Adrenal gland (tissue), 12 donors: ENCODE measurements around the gene SLC13A3. TPM values are rescaled to one million over a fixed set of nuclear protein-coding genes. Genes with fewer than 3 reads are reported as not detected.

Experiments used
- DNase-seq, 7 donors: peaks; one replicate each; pipeline ENCODE4 v3.0.0-alpha.2; 2019 to 2020
- H3K27ac ChIP-seq, 5 donors: fragments of 200-600 bp; sonication (generic) in 4 of 5; 1 replicate in 3 of 5; 2 replicates in 2 of 5; pipeline versions ENCODE4 v1.5.1 to v1.8.0; 2016 to 2020; ENCODE audit warnings: mild to moderate bottlenecking in 1 of 5
- H3K27me3 ChIP-seq: fragments of 200-600 bp; 2 replicates; pipeline ENCODE4 v1.8.0; 2021
- H3K36me3 ChIP-seq, 2 donors: fragments of 200-600 bp; replicated peaks in 1 of 2; 1 replicate in 1 of 2; 2 replicates in 1 of 2; pipeline versions ENCODE4 v1.5.1 to v1.8.0; 2018 to 2022
- H3K4me1 ChIP-seq, 2 donors: fragments of 200-600 bp; replicated peaks in 1 of 2; 1 replicate in 1 of 2; 2 replicates in 1 of 2; pipeline versions ENCODE4 v1.5.1 to v1.8.0; 2018 to 2021
- H3K4me3 ChIP-seq, 4 donors: fragments of 200-600 bp; sonication (generic) in 3 of 4; one replicate each; pipeline ENCODE4 v1.5.1; 2016 to 2018
- H3K9me3 ChIP-seq, 3 donors: fragments of 200-600 bp; sonication (generic) in 1 of 3; replicated peaks in 1 of 3; 1 replicate in 2 of 3; 2 replicates in 1 of 3; pipeline versions ENCODE4 v1.5.1 to v1.8.0; 2016 to 2021
- CTCF ChIP-seq, 6 experiments: fragments of 450-650 bp in 4 of 6; fragments of 200-600 bp in 2 of 6; sonication (generic) in 1 of 6; IDR thresholded peaks; 1 replicate in 5 of 6; 2 replicates in 1 of 6; pipeline versions ENCODE4 v1.5.1 to v1.8.0; 2016 to 2021; ENCODE audit warnings: antibody characterized with exemption in 6 of 6, mild to moderate bottlenecking in 2 of 6, moderate library complexity in 1 of 6
- POLR2A ChIP-seq, 2 donors: fragments of 450-650 bp; IDR thresholded peaks; one replicate each; pipeline ENCODE4 v1.6.1; 2017; ENCODE audit warnings: antibody characterized with exemption in 2 of 2, mild to moderate bottlenecking in 2 of 2, moderate library complexity in 1 of 2
- WGBS, 4 donors: extraction: QIAGEN DNeasy Blood & Tissue Kit in 2 of 4; methylation state at CpG; one replicate each; pipeline versions ENCODE4 v1.1.5 to v1.1.7; 2013 to 2017; 5-methylcytosine and 5-hydroxymethylcytosine counted together
- intact Hi-C, 2 donors: fragments of 100-400 bp; cut with DNase I; formaldehyde crosslinking; loops; one replicate each; pipeline versions ENCODE4 v1.14.1 to v1.15.0; 2022 to 2023
- polyA plus RNA-seq, 3 donors: library from polyadenylated mRNA; stranded (reverse); fragments of 200-250 nt in 2 of 3; fragments of 350-450 nt in 1 of 3; fragmentation: Illumina TruSeq in 1 of 3; extraction: RNeasy Lipid Tissue Mini Kit (QIAGEN cat#74804) in 1 of 3; gene quantifications; one replicate each; pipeline ENCODE4 v1.2.3, GENCODE V29; 2013 to 2014
- total RNA-seq, 9 donors: library from RNA; depleted of rRNA in 4 of 9; stranded (reverse); fragments of >200 nt in 4 of 9; fragments of 120-200 nt in 1 of 9; fragmentation: NEBNext Ultra II Directional in 1 of 9; extraction: Animal tissue kit (Norgen Biotek cat#: 25700) in 1 of 9; gene quantifications; one replicate each; pipeline versions ENCODE4 v1.1.0 to v1.2.4, GENCODE V29; 2013 to 2023
- donor health status: healthy with polysubstance abuse.
- donor health status: Bipolar disorder and iron deficiency.
- donor health status: DM: yes; HTN: yes; CAD: no.
- donor health status: DM: no; HTN: no; CAD: no.
- donor health status: DM: no; HTN: no; CAD: no.
- donor health status: DM: yes; HTN: yes; CAD: no.

Gene SLC13A3
- total and polyA plus RNA-seq, 12 donors, result 1.5 to 11.2 (median 3.9) TPM

- H3K9me3 ChIP-seq, result no peaks in the 10 kb centered on the region
- WGBS, 4 donors, result 83 to 90% (median 87%) methylated on average over 2 of the region's 2 CpGs
- no peaks in the 10 kb centered on the region for H3K36me3 ChIP-seq
- no peak overlapping the region for H3K27ac ChIP-seq
- H3K4me3 ChIP-seq, result no peak overlapping the region
- DNase-seq, result no peak
- intact Hi-C loops, result no loop called here
- H3K4me1 ChIP-seq, result no peaks in the 10 kb centered on the region
- H3K27me3 ChIP-seq, result no peaks in the 10 kb centered on the region
- no peak for TF ChIP-seq CTCF (IDR thresholded peaks at IDR 0.05)
- TF ChIP-seq POLR2A (IDR thresholded peaks at IDR 0.05), result no peak
Observed at GRCh38 chr20:46619445-46619844, 31.8 kb downstream of the SLC13A3 start.

- no peaks in the 10 kb centered on the region for H3K9me3 ChIP-seq
- H3K36me3 ChIP-seq, result no peaks in the 10 kb centered on the region
- WGBS, 4 donors, result 84 to 91% (median 87%) methylated on average over 7 of the region's 7 CpGs
- no peak overlapping the region for H3K4me3 ChIP-seq
- H3K27ac ChIP-seq, result no peak overlapping the region
- intact Hi-C loops, result no loop called here
- no peak for TF ChIP-seq CTCF (IDR thresholded peaks at IDR 0.05)
- TF ChIP-seq POLR2A (IDR thresholded peaks at IDR 0.05), result no peak
- no peak for DNase-seq
- H3K4me1 ChIP-seq, result no peaks in the 10 kb centered on the region
- no peaks in the 10 kb centered on the region for H3K27me3 ChIP-seq
Observed at GRCh38 chr20:46618316-46619100, 32.8 kb downstream of the SLC13A3 start.

- no peaks in the 10 kb centered on the region for H3K9me3 ChIP-seq
- TF ChIP-seq POLR2A (IDR thresholded peaks at IDR 0.05) (no peak), CTCF (IDR thresholded peaks at IDR 0.05) (no peak)
- 88 to 100% (median 92%) methylated on average over 1 of the region's 1 CpG for WGBS, 4 donors
- H3K36me3 ChIP-seq, result no peaks in the 10 kb centered on the region
- intact Hi-C loops, result no loop called here
- no peak for DNase-seq
- H3K27me3 ChIP-seq, result no peaks in the 10 kb centered on the region
- no peaks in the 10 kb centered on the region for H3K4me1 ChIP-seq
- H3K27ac ChIP-seq, result no peak overlapping the region
- H3K4me3 ChIP-seq, result no peak overlapping the region
Observed at GRCh38 chr20:46614503-46614902, 36.8 kb downstream of the SLC13A3 start.

GRCh38 chr20:46610145-46610544 lies 41.1 kb downstream of the SLC13A3 start:
- Histone ChIP-seq H3K27ac (no peak overlapping the region), H3K36me3 (no peaks in the 10 kb centered on the region), H3K4me1 (no peaks in the 10 kb centered on the region), H3K4me3 (no peak overlapping the region), H3K9me3 (no peaks in the 10 kb centered on the region), H3K27me3 (no peaks in the 10 kb centered on the region)
- 88 to 94% (median 92%) methylated on average over 2 of the region's 2 CpGs for WGBS, 4 donors
- DNase-seq, result no peak
- intact Hi-C loops, result no loop called here
- no peak for TF ChIP-seq CTCF (IDR thresholded peaks at IDR 0.05)
- TF ChIP-seq POLR2A (IDR thresholded peaks at IDR 0.05), result no peak
